HepG2 (cell line): ENCODE measurements around the gene STX8.

Source experiments
- CTCF ChIP-seq: sonication (generic); formaldehyde crosslinking; IDR thresholded peaks from 2 replicates; pipeline ENCODE4 v1.5.0; 2020; ENCODE audit warnings: mild to moderate bottlenecking, missing genetic modification reagents, moderate library complexity
- EP300 ChIP-seq, 3 experiments: sonication (generic) in 1 of 3; formaldehyde crosslinking in 1 of 3; IDR thresholded peaks; 2 replicates each; pipeline versions ENCODE4 v1.5.1 to v1.6.1; 2011 to 2020; ENCODE audit warnings: low read depth in 2 of 3, low read length in 2 of 3, borderline replicate concordance in 1 of 3, improper control_type of control experiment in 1 of 3, mild to moderate bottlenecking in 1 of 3, missing genetic modification reagents in 1 of 3, moderate library complexity in 1 of 3
- HDAC1 ChIP-seq: sonication (generic); formaldehyde crosslinking; IDR thresholded peaks from 2 replicates; pipeline ENCODE4 v1.5.1; 2020; ENCODE audit warnings: mild to moderate bottlenecking, missing genetic modification reagents
- HNF1A ChIP-seq, 2 experiments: sonication (generic) in 1 of 2; formaldehyde crosslinking in 1 of 2; IDR thresholded peaks; 2 replicates each; pipeline versions ENCODE4 v1.4.0 to v1.6.1; 2016 to 2020; ENCODE audit warnings: borderline replicate concordance in 1 of 2, low read depth in 1 of 2, mild to moderate bottlenecking in 1 of 2, missing genetic modification reagents in 1 of 2
- HNRNPUL1 ChIP-seq: fragments of 200-400 bp; formaldehyde crosslinking; IDR thresholded peaks from 2 replicates; pipeline ENCODE4 v1.6.1; 2017; ENCODE audit warnings: low read depth, mild to moderate bottlenecking, low read length, moderate library complexity
- NCOR1 ChIP-seq: fragments of 200-600 bp; sonication (generic); IDR thresholded peaks from 2 replicates; pipeline ENCODE4 v1.7.0; 2017; ENCODE audit warnings: antibody characterized with exemption, low read length, borderline replicate concordance
- SIN3A ChIP-seq: IDR thresholded peaks from 2 replicates; pipeline ENCODE4 v1.6.1; 2011; ENCODE audit warnings: low read depth, mild to moderate bottlenecking, control low read depth, low read length, borderline replicate concordance
- TEAD2 ChIP-seq: sonication (generic); formaldehyde crosslinking; IDR thresholded peaks from 2 replicates; pipeline ENCODE4 v1.9.0; 2021; ENCODE audit warnings: missing genetic modification reagents
- TEF ChIP-seq: sonication (generic); formaldehyde crosslinking; IDR thresholded peaks from 2 replicates; pipeline ENCODE4 v1.5.0; 2020; ENCODE audit warnings: missing genetic modification reagents
- TIGD3 ChIP-seq: sonication (generic); formaldehyde crosslinking; IDR thresholded peaks from 2 replicates; pipeline ENCODE4 v1.5.1; 2020; ENCODE audit warnings: mild to moderate bottlenecking, missing genetic modification reagents, borderline replicate concordance
- ZNF274 ChIP-seq: sonication (generic); formaldehyde crosslinking; IDR thresholded peaks from 2 replicates; pipeline ENCODE4 v1.5.1; 2020; ENCODE audit warnings: mild to moderate bottlenecking, missing genetic modification reagents
- ZZZ3 ChIP-seq: sonication (generic); formaldehyde crosslinking; IDR thresholded peaks from 2 replicates; pipeline ENCODE4 v1.4.0; 2020; ENCODE audit warnings: missing genetic modification reagents, mild to moderate bottlenecking, borderline replicate concordance

GRCh38 chr17:9331279-9332131, 244.1 kb downstream of the STX8 start:
- TF ChIP-seq TEF (CRISPR knock-in tag) (no peak), HNRNPUL1 (no peak), CTCF (CRISPR knock-in tag) (no peak), NCOR1 (no peak), TIGD3 (CRISPR knock-in tag) (no peak), ZNF274 (CRISPR knock-in tag) (no peak), TEAD2 (CRISPR knock-in tag) (no peak), ZZZ3 (CRISPR knock-in tag) (no peak), HDAC1 (CRISPR knock-in tag) (no peak), SIN3A (no peak), EP300 (IDR thresholded peaks at IDR 0.05; ENCODE audit: low read depth in 2 of 2, low read length in 2 of 2) (no peak), EP300 (CRISPR knock-in tag; IDR thresholded peaks at IDR 0.05; ENCODE audit: borderline replicate concordance) (no peak), HNF1A (IDR thresholded peaks at IDR 0.05; ENCODE audit: low read depth) (no peak), HNF1A (CRISPR knock-in tag; IDR thresholded peaks at IDR 0.05; ENCODE audit: borderline replicate concordance) (no peak)
